PFSK-1 (cell line): ENCODE data around the gene ADPRM.

Source experiments
- FOXP2 ChIP-seq: optimal IDR thresholded peaks from 2 replicates; pipeline ENCODE3; 2011; ENCODE audit warnings: borderline replicate concordance, control low read depth, inconsistent platforms; ENCODE audit not compliant: insufficient read depth; ENCODE audit errors: extremely low read length, extremely low read depth
- POLR2AphosphoS5 ChIP-seq: IDR thresholded peaks from 2 replicates; pipeline ENCODE4 v1.6.1; 2012; ENCODE audit warnings: low read depth, mild to moderate bottlenecking, control low read depth, low read length, moderate library complexity
- SIN3A ChIP-seq: IDR thresholded peaks from 2 replicates; pipeline ENCODE4 v1.6.1; 2012; ENCODE audit warnings: mild to moderate bottlenecking, low read length, moderate library complexity, borderline replicate concordance; ENCODE audit not compliant: insufficient read depth
- TAF1 ChIP-seq: IDR thresholded peaks from 2 replicates; pipeline ENCODE4 v1.6.1; 2012; ENCODE audit warnings: low read length, control low read depth, borderline replicate concordance; ENCODE audit not compliant: insufficient read depth
- TF ChIP-seq, protein P1 (sequence below), 2 experiments: IDR thresholded peaks; 2 replicates each; pipeline versions ENCODE4 v1.6.1 to v1.8.0; 2011 to 2012; ENCODE audit warnings: low read depth in 2 of 2, low read length in 2 of 2, control low read depth in 1 of 2, inconsistent platforms in 1 of 2, mild to moderate bottlenecking in 1 of 2, moderate library complexity in 1 of 2; ENCODE audit not compliant: insufficient read depth in 1 of 2

Gene ADPRM

GRCh38 chr17:10758062-10758461 is 60.7 kb downstream of the ADPRM start:
- TF ChIP-seq SIN3A (no peak), TAF1 (no peak), POLR2AphosphoS5 (no peak), FOXP2 (no peak)
- TF ChIP-seq, protein P1, sequence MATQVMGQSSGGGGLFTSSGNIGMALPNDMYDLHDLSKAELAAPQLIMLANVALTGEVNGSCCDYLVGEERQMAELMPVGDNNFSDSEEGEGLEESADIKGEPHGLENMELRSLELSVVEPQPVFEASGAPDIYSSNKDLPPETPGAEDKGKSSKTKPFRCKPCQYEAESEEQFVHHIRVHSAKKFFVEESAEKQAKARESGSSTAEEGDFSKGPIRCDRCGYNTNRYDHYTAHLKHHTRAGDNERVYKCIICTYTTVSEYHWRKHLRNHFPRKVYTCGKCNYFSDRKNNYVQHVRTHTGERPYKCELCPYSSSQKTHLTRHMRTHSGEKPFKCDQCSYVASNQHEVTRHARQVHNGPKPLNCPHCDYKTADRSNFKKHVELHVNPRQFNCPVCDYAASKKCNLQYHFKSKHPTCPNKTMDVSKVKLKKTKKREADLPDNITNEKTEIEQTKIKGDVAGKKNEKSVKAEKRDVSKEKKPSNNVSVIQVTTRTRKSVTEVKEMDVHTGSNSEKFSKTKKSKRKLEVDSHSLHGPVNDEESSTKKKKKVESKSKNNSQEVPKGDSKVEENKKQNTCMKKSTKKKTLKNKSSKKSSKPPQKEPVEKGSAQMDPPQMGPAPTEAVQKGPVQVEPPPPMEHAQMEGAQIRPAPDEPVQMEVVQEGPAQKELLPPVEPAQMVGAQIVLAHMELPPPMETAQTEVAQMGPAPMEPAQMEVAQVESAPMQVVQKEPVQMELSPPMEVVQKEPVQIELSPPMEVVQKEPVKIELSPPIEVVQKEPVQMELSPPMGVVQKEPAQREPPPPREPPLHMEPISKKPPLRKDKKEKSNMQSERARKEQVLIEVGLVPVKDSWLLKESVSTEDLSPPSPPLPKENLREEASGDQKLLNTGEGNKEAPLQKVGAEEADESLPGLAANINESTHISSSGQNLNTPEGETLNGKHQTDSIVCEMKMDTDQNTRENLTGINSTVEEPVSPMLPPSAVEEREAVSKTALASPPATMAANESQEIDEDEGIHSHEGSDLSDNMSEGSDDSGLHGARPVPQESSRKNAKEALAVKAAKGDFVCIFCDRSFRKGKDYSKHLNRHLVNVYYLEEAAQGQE (IDR thresholded peaks at IDR 0.05; ENCODE audit: insufficient read depth in 1 of 2, low read depth in 2 of 2, low read length in 2 of 2) = no peak
